Stomach smooth muscle (tissue), 2 donors: ENCODE data around the gene NAA80.
A peak's percentile ranks its signal among the peaks of the same experiment; 100 is the strongest.

Source experiments
- H3K27ac ChIP-seq: one replicate; pipeline ENCODE4 v1.7.0; 2013; ENCODE audit warnings: mild to moderate bottlenecking, low read length, inconsistent platforms
- H3K27me3 ChIP-seq, 2 donors: one replicate each; pipeline ENCODE4 v1.7.0; 2013; ENCODE audit warnings: low read length in 2 of 2; ENCODE audit not compliant: insufficient read depth in 2 of 2, control insufficient read depth in 1 of 2
- H3K36me3 ChIP-seq, 2 donors: one replicate each; pipeline ENCODE4 v1.7.0; 2013; ENCODE audit warnings: low read length in 2 of 2; ENCODE audit not compliant: control insufficient read depth in 2 of 2, insufficient read depth in 2 of 2
- H3K4me1 ChIP-seq: one replicate; pipeline ENCODE4 v1.7.0; 2013; ENCODE audit warnings: low read length; ENCODE audit not compliant: control insufficient read depth, insufficient read depth
- H3K4me3 ChIP-seq, 2 donors: one replicate each; pipeline ENCODE4 v1.7.0; 2013; ENCODE audit warnings: low read length in 2 of 2
- H3K9ac ChIP-seq, 2 donors: one replicate each; pipeline ENCODE4 v1.7.0; 2013; ENCODE audit warnings: low read length in 2 of 2, mild to moderate bottlenecking in 1 of 2
- H3K9me3 ChIP-seq, 2 donors: one replicate each; pipeline ENCODE4 v1.7.0; 2013; ENCODE audit warnings: low read length in 2 of 2; ENCODE audit not compliant: control insufficient read depth in 2 of 2
- donor health status: healthy.
- donor health status: Pancreatic carcinoma.

Gene NAA80

GRCh38 chr3:50298836-50299637 lies at the start of gene NAA80, which contains the start of gene HYAL3:
Gene NAA80, minus strand, starts transcription at chr3:50299405. Its CDS starts 1,942 bp downstream, at chr3:50297463.
Gene HYAL3, minus strand, starts transcription at chr3:50299405. Its CDS starts 3,803 bp downstream, at chr3:50295602.
- Histone ChIP-seq H3K9me3 (no peaks in the 10 kb centered on the region), H3K27ac (peak within 1 kb of the TSS; percentile 84), H3K9ac (peak within 1 kb of the TSS; percentile 73 to 89), H3K27me3 (no peaks in the 10 kb centered on the region), H3K4me1 (peaks cover 39% of the 10 kb centered on the region), H3K4me3 (peak within 1 kb of the TSS; percentile 71 to 92), H3K36me3 (no peaks in the 10 kb centered on the region)

- H3K27me3 ChIP-seq = peaks cover 3 to 4% of the 10 kb centered on the region in 2 donors
- peaks cover 43% of the 10 kb centered on the region for H3K4me1 ChIP-seq
- peaks cover 0 to 14% of the 10 kb centered on the region in 2 donors for H3K36me3 ChIP-seq
- no peak overlapping the region for H3K27ac ChIP-seq
- no peak overlapping the region for H3K9ac ChIP-seq
- H3K9me3 ChIP-seq = no peaks in the 10 kb centered on the region
- no peak overlapping the region for H3K4me3 ChIP-seq
These were observed 48.1 kb upstream of the NAA80 start for GRCh38 chr3:50347187-50347813.

- H3K27me3 ChIP-seq = peaks cover 3 to 4% of the 10 kb centered on the region in 2 donors
- H3K36me3 ChIP-seq = peaks cover 0 to 14% of the 10 kb centered on the region in 2 donors
- H3K9me3 ChIP-seq = no peaks in the 10 kb centered on the region
- H3K27ac ChIP-seq = no peak within 1 kb of the TSS
- peak within 1 kb of the TSS; percentile 36 to 46 for H3K9ac ChIP-seq
- peak within 1 kb of the TSS; percentile 33 to 69 for H3K4me3 ChIP-seq
- peaks cover 40% of the 10 kb centered on the region for H3K4me1 ChIP-seq
These were observed 46.5 kb upstream of the NAA80 start, which contains the start of gene ZMYND10 for GRCh38 chr3:50345586-50346234. Gene ZMYND10, minus strand, starts transcription at chr3:50345732. Its CDS starts 153 bp downstream, at chr3:50345579.

GRCh38 chr3:50345008-50345407 lies 45.8 kb upstream of the NAA80 start:
- H3K4me1 ChIP-seq = peaks cover 42% of the 10 kb centered on the region

GRCh38 chr3:50342813-50343633 lies 43.8 kb upstream of the NAA80 start:
- H3K4me3 ChIP-seq = no peak overlapping the region
- no peak overlapping the region for H3K9ac ChIP-seq
- H3K9me3 ChIP-seq = no peaks in the 10 kb centered on the region
- no peak overlapping the region for H3K27ac ChIP-seq
- peaks cover 0 to 7% of the 10 kb centered on the region in 2 donors for H3K36me3 ChIP-seq
- H3K27me3 ChIP-seq = peaks cover 3 to 4% of the 10 kb centered on the region in 2 donors
- peaks cover 37% of the 10 kb centered on the region for H3K4me1 ChIP-seq

More at GRCh38 chr3:50345008-50345407, 45.8 kb upstream of the NAA80 start:
- no peaks in the 10 kb centered on the region for H3K9me3 ChIP-seq
- peaks cover 3 to 4% of the 10 kb centered on the region in 2 donors for H3K27me3 ChIP-seq
- peaks cover 0 to 14% of the 10 kb centered on the region in 2 donors for H3K36me3 ChIP-seq
- peak overlapping the region; percentile 33 to 69 for H3K4me3 ChIP-seq
- no peak overlapping the region for H3K27ac ChIP-seq
- peak overlapping the region in 1 of 2 donors; percentile 46 for H3K9ac ChIP-seq

- Histone ChIP-seq H3K4me1 (peaks cover 40% of the 10 kb centered on the region), H3K27me3 (peaks cover 3 to 4% of the 10 kb centered on the region in 2 donors), H3K27ac (no peak overlapping the region)
These were observed 42.9 kb upstream of the NAA80 start for GRCh38 chr3:50341996-50342650.

GRCh38 chr3:50341537-50341936 lies 42.3 kb upstream of the NAA80 start:
- Histone ChIP-seq H3K27ac (no peak overlapping the region), H3K4me1 (peaks cover 44% of the 10 kb centered on the region), H3K9ac (peak overlapping the region in 1 of 2 donors; percentile 50), H3K9me3 (no peaks in the 10 kb centered on the region), H3K27me3 (peaks cover 3 to 4% of the 10 kb centered on the region in 2 donors), H3K36me3 (no peaks in the 10 kb centered on the region), H3K4me3 (peak overlapping the region; percentile 67 to 73)

More at GRCh38 chr3:50341996-50342650, 42.9 kb upstream of the NAA80 start:
- H3K9me3 ChIP-seq = no peaks in the 10 kb centered on the region
- H3K36me3 ChIP-seq = no peaks in the 10 kb centered on the region
- H3K4me3 ChIP-seq = no peak overlapping the region
- H3K9ac ChIP-seq = no peak overlapping the region

GRCh38 chr3:50340448-50341329 lies 41.5 kb upstream of the NAA80 start, which contains the start of gene RASSF1:
Gene RASSF1, minus strand, starts transcription at chr3:50340836. Its CDS starts 31 bp downstream, at chr3:50340805.
- Histone ChIP-seq H3K9ac (peak within 1 kb of the TSS; percentile 50 to 55), H3K27ac (peak within 1 kb of the TSS; percentile 31), H3K36me3 (no peaks in the 10 kb centered on the region), H3K4me3 (peak within 1 kb of the TSS; percentile 67 to 73), H3K4me1 (peaks cover 51% of the 10 kb centered on the region), H3K9me3 (no peaks in the 10 kb centered on the region), H3K27me3 (peaks cover 3 to 4% of the 10 kb centered on the region in 2 donors)

- peak overlapping the region; percentile 50 to 55 for H3K9ac ChIP-seq
- H3K4me1 ChIP-seq = peaks cover 50% of the 10 kb centered on the region
- H3K27me3 ChIP-seq = peaks cover 0 to 3% of the 10 kb centered on the region in 2 donors
- no peaks in the 10 kb centered on the region for H3K36me3 ChIP-seq
- no peaks in the 10 kb centered on the region for H3K9me3 ChIP-seq
- H3K4me3 ChIP-seq = peak overlapping the region; percentile 67 to 73
- H3K27ac ChIP-seq = peak overlapping the region; percentile 31
These were observed 40.9 kb upstream of the NAA80 start for GRCh38 chr3:50340147-50340447.
